CD4-positive, alpha-beta T cell (primary cell): Measurements from ENCODE around the gene MAD2L1BP. TPM values are rescaled to one million over a fixed set of nuclear protein-coding genes. Genes with fewer than 3 reads are reported as not detected.

Experiments
- ATAC-seq: fragments of 200-7000 bp; cut with Tn5 transposase; one replicate; pipeline ENCODE4 v1.10.0; 2022; ENCODE audit warnings: mild to moderate bottlenecking; ENCODE audit not compliant: poor library complexity
- CTCF ChIA-PET: fragments of 350-600 bp; sonication (Branson Sonifier 250); formaldehyde crosslinking; loops from one replicate; lab custom pipeline; 2021; ENCODE audit warnings: antibody characterized with exemption, inconsistent platforms; lab: Charles Lee
- POLR2A ChIA-PET: fragments of 350-600 bp; sonication (Branson Sonifier 250); formaldehyde crosslinking; loops from one replicate; lab custom pipeline; 2021; ENCODE audit warnings: antibody characterized with exemption, inconsistent platforms; lab: Charles Lee
- DNase-seq, 14 experiments: peaks; one replicate each; pipeline ENCODE4 v3.0.0-alpha.2; 2013 to 2020; ENCODE audit warnings: mixed read lengths in 2 of 14
- H3K27ac ChIP-seq, 2 donors: one replicate each; pipeline versions ENCODE4 v1.5.1 to v1.7.0; 2013; ENCODE audit warnings: low read length in 2 of 2, low read depth in 1 of 2, mild to moderate bottlenecking in 1 of 2
- H3K27me3 ChIP-seq, 2 experiments: 1 replicate in 1 of 2; 2 replicates in 1 of 2; pipeline versions ENCODE4 v1.6.1 to v1.7.0; 2013; ENCODE audit warnings: low read length in 2 of 2, control low read depth in 1 of 2, mild to moderate bottlenecking in 1 of 2, moderate library complexity in 1 of 2; ENCODE audit not compliant: insufficient read depth in 2 of 2, control insufficient read depth in 1 of 2
- H3K36me3 ChIP-seq: one replicate; pipeline ENCODE4 v1.6.1; 2013; ENCODE audit warnings: low read length, control low read depth; ENCODE audit not compliant: insufficient read depth
- H3K4me1 ChIP-seq: one replicate; pipeline ENCODE4 v1.6.1; 2013; ENCODE audit warnings: low read length, control low read depth; ENCODE audit not compliant: insufficient read depth
- H3K4me3 ChIP-seq: one replicate; pipeline ENCODE4 v1.5.1; 2013; ENCODE audit warnings: mild to moderate bottlenecking, low read length, moderate library complexity
- H3K9me3 ChIP-seq, 2 experiments: 1 replicate in 1 of 2; 2 replicates in 1 of 2; pipeline versions ENCODE4 v1.6.1 to v1.7.0; 2013; ENCODE audit warnings: low read length in 2 of 2, mild to moderate bottlenecking in 2 of 2, control low read depth in 1 of 2, moderate library complexity in 1 of 2; ENCODE audit not compliant: control insufficient read depth in 1 of 2, insufficient read depth in 1 of 2
- H3K27ac Mint-ChIP-seq: one replicate; pipeline ENCODE4 v1.8.0; 2020; ENCODE audit warnings: mixed read lengths
- H3K27me3 Mint-ChIP-seq: one replicate; pipeline ENCODE4 v1.8.0; 2021; ENCODE audit warnings: mixed read lengths
- H3K36me3 Mint-ChIP-seq: one replicate; pipeline ENCODE4 v1.8.0; 2021; ENCODE audit warnings: low read depth, mixed read lengths
- H3K4me1 Mint-ChIP-seq: one replicate; pipeline ENCODE4 v1.8.0; 2021; ENCODE audit warnings: low read depth, mixed read lengths
- H3K4me3 Mint-ChIP-seq: one replicate; pipeline ENCODE4 v1.8.0; 2020; ENCODE audit warnings: mild to moderate bottlenecking, mixed read lengths
- H3K9me3 Mint-ChIP-seq: one replicate; pipeline ENCODE4 v1.8.0; 2020; ENCODE audit warnings: mixed read lengths
- intact Hi-C, 2 experiments: fragments of 100-400 bp; cut with DNase I in 1 of 2; cut with micrococcal nuclease in 1 of 2; formaldehyde crosslinking; loops; one replicate each; pipeline versions ENCODE4 v1.15.1 to v1.9.0; 2023 to 2025; cut with DNase I, micrococcal nuclease
- total RNA-seq, 174 experiments: library from RNA in 2 of 174; stranded (reverse) in 2 of 174; gene quantifications; one replicate each; pipeline ENCODE4 v1.2.3 and lab custom pipeline; 2021 to 2026
- TF ChIP-seq, protein P1 (sequence below): fragments of 200-600 bp; IDR thresholded peaks from one replicate; pipeline ENCODE4 v1.8.0; 2022; ENCODE audit warnings: antibody characterized with exemption, mild to moderate bottlenecking

Gene MAD2L1BP
- total RNA-seq, 2 experiments from 2014 or later, result 36.6 to 39.2 TPM

DNA sequence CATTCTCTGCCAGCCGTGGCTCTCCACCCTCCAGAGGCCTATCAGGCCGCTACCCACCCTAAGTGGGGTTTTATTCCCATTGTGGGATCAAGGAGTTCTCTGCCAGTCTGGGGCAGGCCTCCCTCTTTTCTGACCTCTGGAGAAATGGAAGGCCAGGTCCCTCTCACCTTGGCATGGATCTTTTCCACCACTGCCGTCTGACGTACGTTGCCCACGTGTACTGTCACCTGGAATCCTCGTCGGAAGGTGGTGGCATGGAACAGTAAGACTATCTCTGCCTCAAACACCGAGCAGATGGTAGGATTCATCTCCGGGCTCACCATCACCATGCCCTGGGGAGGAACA lies 13.8 kb upstream of the MAD2L1BP start:
- no peaks in the 10 kb centered on the region for H3K27me3 ChIP-seq
- Mint-ChIP-seq H3K27me3 (no peaks in the 10 kb centered on the region), H3K4me3 (no peak overlapping the region), H3K4me1 (peaks cover 6% of the 10 kb centered on the region), H3K27ac (no peak overlapping the region), H3K9me3 (no peaks in the 10 kb centered on the region), H3K36me3 (peaks cover 72% of the 10 kb centered on the region)
- no peak overlapping the region for H3K4me3 ChIP-seq
- ChIA-PET CTCF (interaction anchor here (1.2 kb wide), 1 partner anchor 691 kb away, joined by 3 read pairs; the partner anchor contains the start of gene AARS2), POLR2A (no interaction called here)
- H3K4me1 ChIP-seq, result peaks cover 7% of the 10 kb centered on the region
- intact Hi-C loops, result no loop called here
- DNase-seq (no peak), ATAC-seq (no peak)
- no peak overlapping the region for H3K27ac ChIP-seq
- no peaks in the 10 kb centered on the region for H3K9me3 ChIP-seq
- TF ChIP-seq, protein P1, sequence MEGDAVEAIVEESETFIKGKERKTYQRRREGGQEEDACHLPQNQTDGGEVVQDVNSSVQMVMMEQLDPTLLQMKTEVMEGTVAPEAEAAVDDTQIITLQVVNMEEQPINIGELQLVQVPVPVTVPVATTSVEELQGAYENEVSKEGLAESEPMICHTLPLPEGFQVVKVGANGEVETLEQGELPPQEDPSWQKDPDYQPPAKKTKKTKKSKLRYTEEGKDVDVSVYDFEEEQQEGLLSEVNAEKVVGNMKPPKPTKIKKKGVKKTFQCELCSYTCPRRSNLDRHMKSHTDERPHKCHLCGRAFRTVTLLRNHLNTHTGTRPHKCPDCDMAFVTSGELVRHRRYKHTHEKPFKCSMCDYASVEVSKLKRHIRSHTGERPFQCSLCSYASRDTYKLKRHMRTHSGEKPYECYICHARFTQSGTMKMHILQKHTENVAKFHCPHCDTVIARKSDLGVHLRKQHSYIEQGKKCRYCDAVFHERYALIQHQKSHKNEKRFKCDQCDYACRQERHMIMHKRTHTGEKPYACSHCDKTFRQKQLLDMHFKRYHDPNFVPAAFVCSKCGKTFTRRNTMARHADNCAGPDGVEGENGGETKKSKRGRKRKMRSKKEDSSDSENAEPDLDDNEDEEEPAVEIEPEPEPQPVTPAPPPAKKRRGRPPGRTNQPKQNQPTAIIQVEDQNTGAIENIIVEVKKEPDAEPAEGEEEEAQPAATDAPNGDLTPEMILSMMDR, result no peak
- H3K36me3 ChIP-seq, result peaks cover 60% of the 10 kb centered on the region

DNA sequence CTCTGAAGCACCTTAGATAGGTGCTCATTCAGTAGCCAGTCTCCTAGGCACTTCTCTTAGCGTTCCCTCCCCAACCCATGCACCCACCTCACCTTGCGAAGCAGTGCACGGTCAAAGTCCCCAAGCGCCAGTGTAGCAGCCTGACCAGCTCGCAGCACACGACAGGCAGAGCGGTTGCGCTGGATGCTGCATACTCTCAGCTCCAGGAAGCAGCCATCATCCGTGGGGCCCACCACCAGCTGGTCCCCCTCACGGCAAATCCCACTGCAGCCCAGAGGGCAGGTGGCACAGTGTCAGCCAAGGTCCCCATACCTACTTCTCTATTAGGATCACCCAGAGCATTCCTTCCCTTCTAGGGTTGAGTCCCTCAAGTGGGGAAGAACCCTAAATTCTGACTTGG lies 13.1 kb upstream of the MAD2L1BP start:
- no peak overlapping the region for H3K27ac ChIP-seq
- no peak overlapping the region for H3K4me3 ChIP-seq
- no peak overlapping the region for H3K27ac Mint-ChIP-seq
- peaks cover 13% of the 10 kb centered on the region for H3K4me1 Mint-ChIP-seq
- H3K36me3 ChIP-seq, result peaks cover 60% of the 10 kb centered on the region
- DNase-seq (no peak), ATAC-seq (no peak)
- H3K9me3 Mint-ChIP-seq, result no peaks in the 10 kb centered on the region
- H3K36me3 Mint-ChIP-seq, result peaks cover 74% of the 10 kb centered on the region
- H3K4me3 Mint-ChIP-seq, result no peak overlapping the region
- no peaks in the 10 kb centered on the region for H3K9me3 ChIP-seq
- ChIA-PET CTCF (interaction anchor here (1.2 kb wide), 1 partner anchor 690 kb away, joined by 3 read pairs; the partner anchor contains the start of gene AARS2), POLR2A (no interaction called here)
- no peaks in the 10 kb centered on the region for H3K27me3 ChIP-seq
- H3K27me3 Mint-ChIP-seq, result no peaks in the 10 kb centered on the region
- TF ChIP-seq, protein P1, result no peak
- H3K4me1 ChIP-seq, result peaks cover 15% of the 10 kb centered on the region
- intact Hi-C loops, result no loop called here

DNA sequence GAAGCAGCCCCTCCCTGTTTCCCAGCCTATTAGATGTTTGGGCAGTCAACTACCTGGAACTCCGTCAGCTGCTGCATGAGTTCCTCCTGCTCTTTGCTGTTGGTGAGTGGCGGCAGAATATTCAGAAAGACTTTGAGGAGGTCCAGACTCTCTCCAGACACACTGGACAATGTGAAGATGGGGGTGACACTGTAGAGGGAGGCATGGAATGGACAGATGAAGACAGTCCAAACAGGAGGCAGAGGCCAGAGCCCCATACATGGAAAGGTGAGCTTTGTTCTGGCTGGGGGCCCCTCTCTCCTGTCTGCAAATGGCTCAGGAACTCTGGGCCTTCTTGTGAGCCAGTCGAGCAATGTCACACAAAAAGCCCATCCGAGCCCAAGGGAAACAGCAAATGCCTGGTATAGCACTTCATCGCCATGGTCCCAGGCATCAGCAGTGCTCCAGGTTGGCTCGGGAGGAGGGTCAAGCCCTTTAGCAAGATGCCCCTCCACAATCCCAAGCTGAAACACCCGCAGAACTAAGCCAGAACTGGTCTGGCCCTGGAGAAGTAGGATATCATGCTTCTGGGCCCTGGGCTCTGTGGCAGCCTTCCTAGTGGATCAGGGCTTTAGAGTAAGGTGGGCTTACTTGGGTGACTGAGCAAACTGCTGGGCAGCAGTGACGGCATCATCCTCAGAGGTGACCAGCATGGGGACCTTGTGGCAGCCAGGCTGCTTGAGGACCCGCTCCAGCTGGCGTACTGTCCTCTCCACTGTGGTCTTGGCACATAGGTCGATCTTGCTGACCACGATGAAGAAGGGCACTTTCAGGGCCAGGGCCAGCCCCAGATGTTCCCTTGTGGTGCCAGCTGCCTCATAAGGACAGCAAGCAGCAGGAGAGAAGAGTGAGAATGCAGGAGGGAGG lies 11.5 kb upstream of the MAD2L1BP start:
- no peaks in the 10 kb centered on the region for H3K27me3 ChIP-seq
- H3K4me3 Mint-ChIP-seq, result no peak overlapping the region
- TF ChIP-seq, protein P1, result no peak
- CTCF ChIA-PET, result interaction anchor here (0.6 kb wide), 1 partner anchor 8 kb away, joined by 3 read pairs; no protein-coding TSS in a partner anchor
- H3K36me3 ChIP-seq, result peaks cover 60% of the 10 kb centered on the region
- no peak overlapping the region for H3K27ac Mint-ChIP-seq
- H3K9me3 Mint-ChIP-seq, result no peaks in the 10 kb centered on the region
- peaks cover 78% of the 10 kb centered on the region for H3K36me3 Mint-ChIP-seq
- DNase-seq (no peak), ATAC-seq (no peak)
- intact Hi-C loops, result no loop called here
- no peak overlapping the region for H3K27ac ChIP-seq
- no peak overlapping the region for H3K4me3 ChIP-seq
- peaks cover 27% of the 10 kb centered on the region for H3K4me1 ChIP-seq
- POLR2A ChIA-PET, result interaction anchor here (1.2 kb wide), 1 partner anchor 21 kb away, joined by 3 read pairs; no protein-coding TSS in a partner anchor
- H3K9me3 ChIP-seq, result no peaks in the 10 kb centered on the region
- H3K27me3 Mint-ChIP-seq, result no peaks in the 10 kb centered on the region
- H3K4me1 Mint-ChIP-seq, result peaks cover 26% of the 10 kb centered on the region
